ENCODE measurements around the gene FDCSP. TPM values are rescaled to one million over a fixed set of nuclear protein-coding genes. Genes with fewer than 3 reads are reported as not detected.

The FDCSP gene
- total RNA-seq, 1 donor from 2014 or later = not detected

GRCh38 chr4:70191647-70192046 is 34.3 kb upstream of the FDCSP start:
- H3K9me3 ChIP-seq = no peaks in the 10 kb centered on the region
- DNase-seq (ENCODE audit: extremely low spot score in 2 of 2) = no peak
- H3K36me3 ChIP-seq = no peaks in the 10 kb centered on the region
- no peak for TF ChIP-seq POLR2A (IDR thresholded peaks at IDR 0.05)
- no peak for TF ChIP-seq POLR2AphosphoS5 (IDR thresholded peaks at IDR 0.05; ENCODE audit: insufficient read depth in 1 of 2, low read depth in 1 of 2)
- TF ChIP-seq, protein P1, sequence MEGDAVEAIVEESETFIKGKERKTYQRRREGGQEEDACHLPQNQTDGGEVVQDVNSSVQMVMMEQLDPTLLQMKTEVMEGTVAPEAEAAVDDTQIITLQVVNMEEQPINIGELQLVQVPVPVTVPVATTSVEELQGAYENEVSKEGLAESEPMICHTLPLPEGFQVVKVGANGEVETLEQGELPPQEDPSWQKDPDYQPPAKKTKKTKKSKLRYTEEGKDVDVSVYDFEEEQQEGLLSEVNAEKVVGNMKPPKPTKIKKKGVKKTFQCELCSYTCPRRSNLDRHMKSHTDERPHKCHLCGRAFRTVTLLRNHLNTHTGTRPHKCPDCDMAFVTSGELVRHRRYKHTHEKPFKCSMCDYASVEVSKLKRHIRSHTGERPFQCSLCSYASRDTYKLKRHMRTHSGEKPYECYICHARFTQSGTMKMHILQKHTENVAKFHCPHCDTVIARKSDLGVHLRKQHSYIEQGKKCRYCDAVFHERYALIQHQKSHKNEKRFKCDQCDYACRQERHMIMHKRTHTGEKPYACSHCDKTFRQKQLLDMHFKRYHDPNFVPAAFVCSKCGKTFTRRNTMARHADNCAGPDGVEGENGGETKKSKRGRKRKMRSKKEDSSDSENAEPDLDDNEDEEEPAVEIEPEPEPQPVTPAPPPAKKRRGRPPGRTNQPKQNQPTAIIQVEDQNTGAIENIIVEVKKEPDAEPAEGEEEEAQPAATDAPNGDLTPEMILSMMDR (IDR thresholded peaks at IDR 0.05) = no peak
- no peak overlapping the region for H3K27ac ChIP-seq
- H3K4me1 ChIP-seq = no peaks in the 10 kb centered on the region
- no peak overlapping the region for H3K4me3 ChIP-seq
- intact Hi-C loops (cut with DNase I) = no loop called here
- no peaks in the 10 kb centered on the region for H3K27me3 ChIP-seq

GRCh38 chr4:70192895-70193294 is 33.0 kb upstream of the FDCSP start:
- Histone ChIP-seq H3K36me3 (no peaks in the 10 kb centered on the region), H3K4me3 (no peak overlapping the region), H3K27me3 (no peaks in the 10 kb centered on the region), H3K27ac (no peak overlapping the region), H3K4me1 (no peaks in the 10 kb centered on the region), H3K9me3 (no peaks in the 10 kb centered on the region)
- intact Hi-C loops (cut with DNase I) = no loop called here
- DNase-seq (ENCODE audit: extremely low spot score in 2 of 2) = no peak
- TF ChIP-seq, protein P1 (IDR thresholded peaks at IDR 0.05) = no peak
- TF ChIP-seq POLR2AphosphoS5 (IDR thresholded peaks at IDR 0.05; ENCODE audit: insufficient read depth in 1 of 2, low read depth in 1 of 2) (no peak), POLR2A (IDR thresholded peaks at IDR 0.05) (no peak)

DNA sequence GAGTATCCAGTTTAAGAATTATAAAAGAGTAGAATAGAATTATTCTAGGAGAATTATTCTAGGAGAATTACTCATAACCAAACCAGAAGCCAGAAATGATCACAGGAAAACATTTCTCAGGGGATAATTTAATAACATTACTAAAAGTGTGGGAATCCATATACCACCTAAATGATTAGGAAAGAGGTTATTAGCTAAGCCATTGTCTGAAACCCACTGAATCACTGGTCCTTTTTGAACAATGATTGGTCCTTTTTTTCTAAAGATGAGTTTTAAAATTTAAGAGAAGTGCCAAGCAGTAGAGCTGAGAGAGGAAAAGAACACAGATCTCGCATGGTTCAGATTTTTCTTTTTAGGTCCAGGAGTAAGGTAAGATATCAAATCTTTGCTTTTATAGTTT is 30.5 kb upstream of the FDCSP start, which contains the start of gene ODAM:
Gene ODAM (plus strand): TSS at position 301 of the 400 bp plus-strand sequence. CDS start 819 bp downstream, outside the sequence.
- intact Hi-C loops (cut with DNase I) = no loop called here
- no peaks in the 10 kb centered on the region for H3K4me1 ChIP-seq
- H3K27ac ChIP-seq = no peak within 1 kb of the TSS
- H3K9me3 ChIP-seq = no peaks in the 10 kb centered on the region
- H3K36me3 ChIP-seq = no peaks in the 10 kb centered on the region
- TF ChIP-seq, protein P1 (IDR thresholded peaks at IDR 0.05) = no peak
- TF ChIP-seq POLR2AphosphoS5 (IDR thresholded peaks at IDR 0.05; ENCODE audit: insufficient read depth in 1 of 2, low read depth in 1 of 2) = no peak
- no peak for TF ChIP-seq POLR2A (IDR thresholded peaks at IDR 0.05)
- H3K4me3 ChIP-seq = no peak within 1 kb of the TSS
- no peak for DNase-seq (ENCODE audit: extremely low spot score in 2 of 2)
- no peaks in the 10 kb centered on the region for H3K27me3 ChIP-seq

- intact Hi-C loops (cut with DNase I) = no loop called here
- Histone ChIP-seq H3K4me3 (no peak overlapping the region), H3K27me3 (no peaks in the 10 kb centered on the region), H3K4me1 (no peaks in the 10 kb centered on the region), H3K27ac (no peak overlapping the region), H3K36me3 (no peaks in the 10 kb centered on the region), H3K9me3 (no peaks in the 10 kb centered on the region)
- DNase-seq (ENCODE audit: extremely low spot score in 2 of 2) = no peak
- TF ChIP-seq POLR2AphosphoS5 (IDR thresholded peaks at IDR 0.05; ENCODE audit: insufficient read depth in 1 of 2, low read depth in 1 of 2) (no peak), POLR2A (IDR thresholded peaks at IDR 0.05) (no peak)
- TF ChIP-seq, protein P1 (IDR thresholded peaks at IDR 0.05) = no peak
Measured at GRCh38 chr4:70196857-70197256, 29.1 kb upstream of the FDCSP start.

DNA sequence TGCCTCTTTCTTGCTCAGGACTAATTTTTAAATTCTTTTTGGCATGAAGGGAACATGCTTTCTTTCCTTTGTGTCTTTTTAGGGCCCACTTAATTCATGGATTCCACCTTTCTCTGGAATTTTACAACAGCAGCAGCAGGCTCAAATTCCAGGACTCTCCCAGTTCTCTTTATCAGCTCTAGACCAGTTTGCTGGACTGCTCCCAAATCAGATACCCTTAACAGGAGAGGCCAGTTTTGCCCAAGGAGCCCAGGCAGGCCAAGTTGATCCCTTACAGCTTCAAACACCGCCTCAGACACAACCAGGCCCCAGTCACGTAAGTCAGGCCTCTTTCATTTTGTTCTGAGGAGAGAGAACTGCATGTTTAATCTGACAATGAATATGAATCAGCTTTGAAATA is 28.1 kb upstream of the FDCSP start:
- Histone ChIP-seq H3K4me1 (no peaks in the 10 kb centered on the region), H3K36me3 (no peaks in the 10 kb centered on the region), H3K27ac (no peak overlapping the region), H3K9me3 (no peaks in the 10 kb centered on the region), H3K4me3 (no peak overlapping the region), H3K27me3 (no peaks in the 10 kb centered on the region)
- TF ChIP-seq POLR2A (IDR thresholded peaks at IDR 0.05) (no peak), POLR2AphosphoS5 (IDR thresholded peaks at IDR 0.05; ENCODE audit: insufficient read depth in 1 of 2, low read depth in 1 of 2) (no peak)
- TF ChIP-seq, protein P1 (IDR thresholded peaks at IDR 0.05) = no peak
- DNase-seq (ENCODE audit: extremely low spot score in 2 of 2) = no peak
- intact Hi-C loops (cut with DNase I) = no loop called here
